ENCODE results near the gene EPB41L5.

The EPB41L5 gene

GRCh38 chr2:120218181-120218580 is 205.3 kb downstream of the EPB41L5 start:
- ChIA-PET CTCF (interaction anchor here (1.4 to 1.7 kb wide), 3 partner anchors 40 to 701 kb away, joined by 3 to 6 read pairs (median 4); no protein-coding TSS in a partner anchor), POLR2A (no interaction called here)
- TF ChIP-seq CTCF (IDR thresholded peaks at IDR 0.05; ENCODE audit: control extremely low read depth, extremely low read depth, low read depth, missing control alignments): no peak
- peak; percentile 4 for DNase-seq (ENCODE audit: extremely low spot score)

- ChIA-PET POLR2A (interaction anchor here (1.2 kb wide), 1 partner anchor 15 kb away, joined by 3 read pairs; no protein-coding TSS in a partner anchor), CTCF (interaction anchor here (1.1 to 2.4 kb wide), 7 partner anchors 10 to 702 kb away, joined by 3 to 9 read pairs (median 4); partner anchors contain the start of gene RALB)
- peak; percentile 4 for DNase-seq (ENCODE audit: extremely low spot score)
- no peak for TF ChIP-seq CTCF (IDR thresholded peaks at IDR 0.05; ENCODE audit: control extremely low read depth, extremely low read depth, low read depth, missing control alignments)
Measured at GRCh38 chr2:120219291-120219690, 206.4 kb downstream of the EPB41L5 start.

- ChIA-PET POLR2A (interaction anchor here (0.6 to 1.2 kb wide), 2 partner anchors 11 to 16 kb away, joined by 3 read pairs; no protein-coding TSS in a partner anchor), CTCF (interaction anchor here (1.0 to 2.4 kb wide), 6 partner anchors 10 to 114 kb away, joined by 3 to 9 read pairs (median 4); partner anchors contain the start of gene RALB)
- peak; percentile 7 for DNase-seq (ENCODE audit: extremely low spot score)
- TF ChIP-seq CTCF (IDR thresholded peaks at IDR 0.05; ENCODE audit: control extremely low read depth, extremely low read depth, low read depth, missing control alignments): no peak
Measured at GRCh38 chr2:120219766-120220165, 206.9 kb downstream of the EPB41L5 start.

GRCh38 chr2:120220756-120221155 is 207.9 kb downstream of the EPB41L5 start:
- CTCF ChIA-PET: interaction anchor here (1.0 to 3.8 kb wide), 4 partner anchors 45 to 115 kb away, joined by 3 to 19 read pairs (median 6); no protein-coding TSS in a partner anchor
- no peak for TF ChIP-seq CTCF (IDR thresholded peaks at IDR 0.05; ENCODE audit: control extremely low read depth, extremely low read depth, low read depth, missing control alignments)
- no peak for DNase-seq (ENCODE audit: extremely low spot score)
- POLR2A ChIA-PET: no interaction called here

- CTCF ChIA-PET: interaction anchor here (1.3 to 3.8 kb wide), 3 partner anchors 12 to 67 kb away, joined by 4 to 19 read pairs (median 4); no protein-coding TSS in a partner anchor
- DNase-seq (ENCODE audit: extremely low spot score): no peak
- POLR2A ChIA-PET: no interaction called here
- no peak for TF ChIP-seq CTCF (IDR thresholded peaks at IDR 0.05; ENCODE audit: control extremely low read depth, extremely low read depth, low read depth, missing control alignments)
Measured at GRCh38 chr2:120221616-120222015, 208.7 kb downstream of the EPB41L5 start.

GRCh38 chr2:120222186-120223033 is 209.5 kb downstream of the EPB41L5 start:
- no peak for TF ChIP-seq CTCF (IDR thresholded peaks at IDR 0.05; ENCODE audit: control extremely low read depth, extremely low read depth, low read depth, missing control alignments)
- no peak for DNase-seq (ENCODE audit: extremely low spot score)
- CTCF ChIA-PET: interaction anchor here (1.2 to 3.8 kb wide), 5 partner anchors 10 to 91 kb away, joined by 4 to 19 read pairs (median 6); no protein-coding TSS in a partner anchor
- POLR2A ChIA-PET: interaction anchor here (1.0 kb wide), 1 partner anchor 10 kb away, joined by 4 read pairs; no protein-coding TSS in a partner anchor
